Cerebellar cortex (tissue), 1 donor: Measurements from ENCODE around the gene ZNF334.

ENCODE experiments used
- DNase-seq: peaks from one replicate; pipeline ENCODE4 v3.0.0-alpha.2; 2015; ENCODE audit warnings: low spot score

ZNF334 gene

DNA sequence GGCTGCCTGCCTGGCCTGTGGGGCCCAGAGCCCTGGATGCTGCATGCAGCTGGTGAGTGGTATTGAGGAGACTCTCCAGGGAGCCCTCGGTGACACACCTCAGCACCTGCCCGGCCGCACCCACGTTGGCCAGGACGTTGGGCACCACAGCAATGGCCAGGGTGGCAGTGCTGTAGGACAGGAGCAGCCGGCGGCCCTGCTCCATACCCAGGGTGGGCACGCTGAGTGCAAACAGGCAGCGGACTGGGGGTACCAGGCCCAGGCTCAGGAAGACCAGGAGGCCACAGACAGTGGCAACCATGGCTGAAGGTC, 32.4 kb upstream of the ZNF334 start:
- no peak for DNase-seq

DNA sequence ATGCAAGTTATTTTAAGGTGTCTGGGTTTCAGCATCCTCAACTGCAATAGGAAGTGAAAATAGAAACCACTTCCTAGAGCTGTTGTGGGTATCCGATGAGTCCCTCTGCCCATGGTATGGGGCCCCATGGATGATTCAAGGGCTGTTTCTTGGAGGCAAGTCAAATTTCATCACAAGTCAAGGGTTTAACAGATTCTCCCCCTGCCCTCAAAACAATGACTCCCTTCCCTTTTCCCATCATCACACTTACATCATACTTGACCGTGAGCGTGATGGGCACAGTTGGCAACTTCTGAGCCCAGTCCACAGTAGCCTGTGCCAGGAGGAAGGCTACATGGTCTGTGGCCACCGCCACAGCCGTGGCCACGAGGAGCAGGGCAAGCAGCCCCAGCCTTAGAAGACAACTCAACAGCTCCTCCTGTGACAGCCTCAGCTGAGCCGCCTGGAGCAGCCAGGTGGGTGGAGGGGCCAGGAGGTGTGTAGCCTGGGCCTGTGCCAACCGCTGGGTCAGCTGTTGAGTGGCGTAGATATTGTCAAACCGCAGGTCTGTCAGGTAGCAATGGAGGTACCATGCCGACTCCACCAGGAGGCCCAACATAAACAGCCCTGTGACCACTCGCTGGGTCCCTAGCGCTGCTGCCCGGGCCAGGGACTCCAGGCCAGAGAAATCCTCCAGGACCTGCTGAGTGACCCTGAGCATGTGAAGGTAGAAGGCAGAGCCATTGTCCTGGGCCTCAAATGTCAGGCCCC, 31.9 kb upstream of the ZNF334 start:
- DNase-seq: no peak

DNA sequence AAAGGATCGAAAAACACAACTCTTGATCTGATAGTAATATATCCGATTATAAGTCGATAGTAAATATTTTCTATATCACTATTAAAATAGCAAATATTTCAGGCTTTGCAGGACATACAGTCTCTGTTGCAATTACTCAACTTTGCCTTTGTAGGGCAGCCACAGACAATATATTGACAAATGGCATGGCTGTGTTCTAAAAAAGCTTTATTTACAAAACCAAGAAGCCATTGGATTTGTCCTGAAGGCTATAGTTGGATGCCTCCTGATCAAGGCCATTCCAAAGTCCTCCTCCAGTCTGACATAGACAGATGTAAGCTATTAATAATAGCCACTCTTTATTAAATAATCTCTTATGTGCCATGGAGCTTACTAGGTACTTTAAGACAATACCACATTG, 31.2 kb upstream of the ZNF334 start:
- no peak for DNase-seq

DNA sequence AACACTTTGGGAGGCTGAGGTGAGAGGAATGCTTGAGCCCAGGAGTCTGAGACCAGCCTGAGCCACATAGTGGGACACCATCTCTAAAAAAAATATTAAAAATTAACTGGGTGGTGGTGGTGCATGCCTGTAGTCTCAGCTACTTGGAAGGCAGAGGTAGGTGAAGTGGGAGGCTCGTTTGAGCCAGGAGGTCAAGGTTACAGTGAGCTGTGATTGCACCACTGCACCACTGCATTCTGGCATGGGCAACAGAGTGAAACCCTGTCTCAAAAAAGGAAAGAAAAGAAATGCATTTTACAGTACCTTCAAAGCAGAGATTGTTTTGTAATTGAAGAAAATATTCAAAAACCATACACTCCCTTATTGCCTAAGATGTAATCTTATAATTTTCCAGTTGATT, 30.6 kb upstream of the ZNF334 start:
- DNase-seq: no peak

DNA sequence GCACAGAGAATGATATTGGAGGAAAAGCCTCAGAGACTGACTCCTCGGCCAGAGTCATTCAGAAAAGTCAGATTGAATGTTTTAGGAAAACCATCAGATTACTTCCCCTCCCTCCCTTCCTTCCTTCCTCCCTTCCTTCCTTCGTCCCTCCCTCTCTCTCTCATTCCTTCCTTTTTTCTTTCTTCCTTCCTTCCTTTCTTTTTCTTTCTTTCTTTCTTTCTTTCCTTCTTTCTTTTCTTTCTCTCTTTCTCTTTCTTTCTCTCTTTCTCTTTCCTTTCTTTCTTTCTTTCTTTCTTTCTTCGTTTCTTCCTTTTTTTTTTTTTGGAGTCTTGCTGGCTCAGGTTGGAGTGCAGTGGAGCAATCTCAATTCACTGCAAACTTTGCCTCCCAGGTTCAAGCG, 29.7 kb upstream of the ZNF334 start:
- DNase-seq: no peak

- DNase-seq: no peak
Observed at GRCh38 chr20:46541229-46541935, 28.0 kb upstream of the ZNF334 start.

- no peak for DNase-seq
Observed at GRCh38 chr20:46539113-46539512, 25.8 kb upstream of the ZNF334 start.

- no peak for DNase-seq
Observed at GRCh38 chr20:46530640-46531039, 17.3 kb upstream of the ZNF334 start.

DNA sequence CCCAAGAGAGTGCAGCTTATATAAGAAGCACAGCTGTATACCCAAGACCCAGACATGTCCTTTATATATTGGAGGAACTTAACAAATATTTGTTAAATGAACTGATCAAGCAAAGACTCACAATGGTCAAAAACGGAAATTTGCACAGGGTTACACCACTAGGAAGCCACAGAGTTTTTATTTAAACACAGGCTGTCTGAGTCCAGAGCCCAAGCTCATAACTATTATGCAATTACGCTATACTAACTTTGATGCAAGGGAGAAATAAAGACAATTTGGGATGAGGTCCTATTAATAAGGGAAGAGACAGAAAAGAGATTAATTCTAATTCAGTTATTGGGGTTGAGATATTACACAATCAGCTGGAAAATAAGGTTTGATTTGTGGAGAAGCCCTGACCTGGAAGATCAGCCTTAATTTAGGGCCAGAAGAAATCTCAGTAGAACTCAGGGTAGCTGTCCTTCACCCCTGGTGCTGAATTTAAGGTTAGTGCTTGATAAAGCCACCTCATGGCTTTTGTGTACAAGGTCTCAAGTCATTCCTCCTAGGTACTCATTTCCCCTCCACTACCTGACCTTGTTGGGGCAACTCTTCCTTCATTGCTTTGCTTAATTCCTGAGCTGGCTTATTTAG, 10.5 kb upstream of the ZNF334 start:
- DNase-seq: no peak

- DNase-seq: no peak
Observed at GRCh38 chr20:46523108-46523507, 9.7 kb upstream of the ZNF334 start.

GRCh38 chr20:46520976-46521579, 7.7 kb upstream of the ZNF334 start:
- DNase-seq: peak; percentile 76

DNA sequence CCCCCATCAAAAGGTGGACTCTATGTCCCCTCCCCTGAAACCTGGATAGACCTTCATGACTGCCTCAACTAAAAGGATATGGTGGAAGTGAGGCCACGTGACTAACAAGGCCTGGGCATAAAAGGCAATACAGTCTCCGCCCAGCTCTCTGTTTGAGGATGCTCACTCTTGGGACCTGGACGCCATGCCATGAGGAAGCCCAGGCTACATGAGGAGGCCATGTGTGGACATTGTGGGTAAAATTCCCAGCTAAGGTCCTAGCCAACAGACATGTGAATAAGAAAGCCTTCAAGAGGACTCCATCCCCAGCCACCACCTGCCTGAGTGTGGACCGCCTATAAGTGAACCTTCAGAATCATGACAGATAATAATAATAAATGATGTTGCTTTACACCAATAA, 7.2 kb upstream of the ZNF334 start:
- DNase-seq: no peak

DNA sequence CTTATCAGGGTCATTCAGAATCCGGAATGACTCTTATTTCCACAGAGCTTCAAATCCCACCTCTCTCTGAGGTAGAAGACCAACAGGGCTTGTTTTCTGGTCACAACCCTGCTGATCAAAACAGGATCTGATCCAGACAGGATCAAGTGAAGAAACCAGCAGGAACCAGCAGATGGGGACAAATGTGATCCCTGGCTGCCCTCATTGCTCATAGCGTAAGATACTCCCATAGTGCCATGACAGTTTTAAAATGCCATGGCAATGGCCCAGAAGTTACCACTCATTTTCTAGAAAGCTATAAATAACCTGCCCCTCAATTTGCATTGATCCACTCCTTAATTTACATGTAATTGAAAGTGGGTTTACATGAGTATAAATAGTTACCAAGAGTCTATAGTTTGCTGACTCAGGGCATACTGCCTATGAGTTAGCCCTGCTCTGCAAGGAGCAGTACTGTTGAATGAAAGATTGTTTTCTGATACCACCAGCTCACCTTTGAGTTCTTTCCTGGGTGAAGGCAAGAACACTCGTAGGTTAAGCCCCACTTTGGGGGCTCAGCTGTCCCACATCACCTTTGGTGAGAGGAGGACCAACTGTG, 6.2 kb upstream of the ZNF334 start:
- DNase-seq: no peak

GRCh38 chr20:46509523-46509922, 3.8 kb downstream of the ZNF334 start:
- DNase-seq: no peak

DNA sequence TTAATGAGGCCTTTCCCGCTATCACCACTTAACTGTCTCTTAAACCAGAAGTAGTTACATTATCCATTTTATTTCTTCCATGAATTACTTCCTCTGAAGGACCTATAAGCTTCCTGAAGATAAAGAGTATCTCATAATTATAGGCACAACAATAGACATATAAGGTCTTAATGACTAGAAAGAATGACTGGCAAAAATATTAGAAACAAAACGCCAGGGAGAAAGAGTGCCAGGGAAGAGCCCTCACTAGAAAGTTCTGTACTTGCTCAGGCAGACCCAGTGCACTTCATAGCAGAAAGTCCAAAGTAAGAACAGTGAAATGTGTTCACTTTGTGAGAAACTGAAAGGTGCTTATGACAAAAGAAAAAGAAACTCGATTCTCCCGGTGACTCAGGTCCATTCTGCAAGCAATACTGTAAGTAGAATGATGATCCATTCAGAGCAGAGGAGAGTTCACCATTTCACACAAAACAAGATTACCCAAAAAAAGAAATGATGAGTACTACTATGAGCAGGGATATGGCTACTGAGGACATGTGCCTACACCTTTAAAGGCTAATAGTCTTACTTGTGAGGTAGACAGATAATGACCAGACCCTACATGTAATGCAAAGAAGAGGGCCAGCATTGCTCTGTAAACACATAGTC, 5.5 kb downstream of the ZNF334 start:
- no peak for DNase-seq

DNA sequence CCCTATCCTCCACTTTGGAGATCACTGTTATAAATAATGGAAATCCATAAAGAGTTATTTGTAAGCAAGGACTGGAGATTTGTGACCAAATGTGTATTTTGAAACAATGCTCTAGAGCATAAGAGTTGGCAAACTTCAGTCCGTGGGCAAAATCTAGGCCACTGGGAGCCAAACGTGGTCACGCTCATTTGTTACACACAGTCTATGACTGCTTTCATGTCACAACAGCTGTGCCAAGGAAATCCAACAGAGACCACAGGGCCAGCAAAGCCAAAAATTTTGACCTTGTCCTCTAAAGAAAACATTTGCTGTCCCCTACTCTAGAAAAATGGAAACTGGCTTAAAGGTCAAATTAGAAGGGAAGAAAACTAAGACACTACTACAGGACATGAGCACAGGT, 7.9 kb downstream of the ZNF334 start:
- DNase-seq: no peak

DNA sequence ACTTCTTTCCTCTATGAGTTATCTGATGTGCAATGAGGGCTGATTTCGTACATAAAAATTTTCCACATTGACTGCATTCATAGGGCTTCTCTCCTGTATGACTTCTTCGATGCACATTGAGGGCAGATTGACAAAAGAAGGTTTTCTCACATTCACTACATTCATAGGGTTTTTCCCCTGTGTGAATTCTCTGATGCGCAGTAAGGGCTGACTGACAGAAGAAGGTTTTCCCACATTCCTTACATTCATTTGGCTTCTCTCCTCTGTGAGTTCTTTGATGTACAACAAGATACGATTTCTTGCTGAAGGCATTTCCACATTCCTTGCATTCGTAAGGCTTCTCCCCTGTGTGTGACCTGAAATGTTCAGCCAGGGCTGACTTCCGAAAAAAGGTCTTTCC, 11.4 kb downstream of the ZNF334 start:
- DNase-seq: no peak

GRCh38 chr20:46501337-46501942, 11.9 kb downstream of the ZNF334 start:
- no peak for DNase-seq

DNA sequence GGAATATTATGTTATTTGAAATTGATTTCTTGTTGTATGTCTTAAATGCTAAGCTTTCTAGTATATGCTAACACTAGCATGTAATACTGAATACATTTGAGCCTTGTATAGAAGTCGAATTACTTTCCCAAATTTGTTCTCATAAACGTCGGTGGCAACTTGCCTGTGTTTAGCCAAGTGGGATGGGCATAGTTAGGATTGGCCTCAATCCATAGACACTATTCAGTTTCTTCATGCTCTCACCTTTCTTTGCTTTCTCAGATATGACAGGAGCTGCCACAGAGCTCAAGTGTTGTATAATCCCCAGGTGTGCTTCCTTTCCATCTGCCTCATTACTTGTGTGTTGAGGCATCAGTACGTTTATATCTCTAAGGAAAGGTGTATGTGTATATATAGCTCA, 19.3 kb downstream of the ZNF334 start:
- DNase-seq: no peak

DNA sequence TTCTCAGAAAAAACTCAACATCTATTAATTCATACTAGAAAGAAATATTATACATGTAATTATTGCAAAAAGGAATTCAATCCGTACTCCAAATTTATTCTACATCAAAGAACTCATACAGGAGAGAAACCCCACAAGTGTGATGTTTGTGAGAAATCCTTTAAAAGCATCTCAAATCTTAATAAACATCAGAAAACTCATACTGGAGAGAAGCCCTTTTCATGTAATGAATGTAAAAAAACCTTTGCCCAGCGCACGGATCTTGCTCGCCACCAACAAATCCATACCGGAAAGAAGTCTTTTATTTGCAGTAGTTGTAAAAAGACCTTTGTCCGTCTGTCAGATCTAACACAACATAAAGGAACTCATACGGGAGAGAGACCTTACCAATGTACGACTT, 22.0 kb downstream of the ZNF334 start:
- no peak for DNase-seq

- no peak for DNase-seq
Observed at GRCh38 chr20:46488451-46488850, 24.9 kb downstream of the ZNF334 start.

DNA sequence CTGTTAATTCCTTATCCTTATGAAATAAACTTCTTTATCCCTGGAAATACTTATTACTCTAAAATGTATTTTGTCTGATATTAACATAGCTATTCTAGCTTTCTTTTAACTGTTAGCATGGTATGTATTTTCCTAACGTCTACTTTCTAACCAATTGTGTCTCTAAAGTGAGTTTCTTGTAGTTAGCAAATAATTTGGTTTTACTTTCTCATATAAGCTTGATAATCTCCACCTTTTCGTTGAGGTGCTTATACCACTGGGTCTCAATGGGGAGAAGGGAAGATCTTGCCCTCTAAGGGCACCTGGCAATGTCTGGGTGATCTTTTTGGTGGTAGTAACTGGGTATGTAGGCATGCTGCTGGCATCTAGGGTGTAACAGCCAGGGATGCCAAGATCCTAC, 25.7 kb downstream of the ZNF334 start:
- no peak for DNase-seq
